G401 (cell line): ENCODE results near the gene DDAH1. TPM values are rescaled to one million over a fixed set of nuclear protein-coding genes. Genes with fewer than 3 reads are reported as not detected.
A peak's percentile ranks its signal among the peaks of the same experiment; 100 is the strongest.

Experiments used
- DNase-seq: peaks from one replicate; pipeline ENCODE4 v3.0.0-alpha.2; 2015; ENCODE audit warnings: low spot score
- in situ Hi-C: cut with HindIII; loops from 2 replicates; pipeline ENCODE4 v1.10.0; 2016; ENCODE audit warnings: low sequenced_read_pairs, mixed read lengths
- total RNA-seq: library from RNA; depleted of rRNA; stranded (reverse); fragments of >200 nt; shearing (Covaris generic); gene quantifications from 2 replicates; pipeline ENCODE4 v1.2.3, GENCODE V29; 2014

The DDAH1 gene
- total RNA-seq, 1 experiment from 2014 or later: 38.1 TPM

DNA sequence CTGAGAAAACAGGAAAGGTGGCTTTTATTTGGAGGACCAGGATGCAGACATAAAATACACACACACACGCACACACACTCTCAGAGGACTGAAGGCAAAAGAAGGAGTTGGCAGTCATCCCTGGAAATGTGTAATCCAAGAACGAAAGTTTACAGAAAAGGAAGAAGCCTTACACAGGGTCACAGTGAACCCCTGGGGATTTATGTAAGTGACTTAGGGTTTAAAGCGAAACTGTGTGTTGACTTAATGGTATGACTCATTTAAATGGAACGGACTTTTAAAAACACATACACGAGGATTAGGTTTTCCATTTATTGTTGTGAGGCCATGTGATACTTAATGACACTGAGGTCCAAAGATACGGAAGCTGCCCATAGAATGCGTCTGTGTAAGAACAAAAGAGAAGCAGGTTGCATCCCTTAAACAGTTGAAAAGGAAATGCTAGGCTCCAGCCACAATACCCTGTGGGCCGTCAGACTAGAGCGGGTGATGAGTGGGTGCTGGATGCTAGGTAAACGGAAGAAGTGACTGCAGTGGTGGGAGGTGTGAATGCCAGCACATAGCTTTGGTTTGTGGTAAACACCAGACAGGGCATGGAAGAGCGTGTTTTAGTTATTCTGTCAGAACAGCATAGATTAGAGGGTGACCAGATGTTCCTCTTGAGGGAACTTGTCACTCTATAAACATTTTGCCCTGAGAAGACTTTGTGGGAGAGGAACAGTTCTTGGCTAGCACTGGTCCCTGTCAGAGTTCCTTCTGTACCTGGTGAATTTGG is 166.9 kb downstream of the DDAH1 start:
- in situ Hi-C loops: no loop called here
- DNase-seq: no peak

DNA sequence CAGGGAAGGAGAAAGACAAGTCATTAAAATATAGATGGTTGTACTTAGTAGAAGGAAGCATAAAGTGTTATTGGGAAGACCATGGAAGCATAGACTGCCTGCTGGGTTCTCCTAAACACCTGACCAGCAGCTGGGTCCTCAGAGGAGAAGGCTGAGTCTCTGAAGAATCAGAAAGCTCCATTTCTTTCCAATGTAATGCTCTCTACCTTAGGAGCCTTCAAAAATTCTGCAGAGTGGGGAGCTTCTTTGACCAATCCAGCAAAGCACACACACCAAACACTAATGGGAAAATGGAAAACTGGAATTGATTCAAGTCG is 167.5 kb downstream of the DDAH1 start:
- in situ Hi-C loops: no loop called here
- DNase-seq: no peak

DNA sequence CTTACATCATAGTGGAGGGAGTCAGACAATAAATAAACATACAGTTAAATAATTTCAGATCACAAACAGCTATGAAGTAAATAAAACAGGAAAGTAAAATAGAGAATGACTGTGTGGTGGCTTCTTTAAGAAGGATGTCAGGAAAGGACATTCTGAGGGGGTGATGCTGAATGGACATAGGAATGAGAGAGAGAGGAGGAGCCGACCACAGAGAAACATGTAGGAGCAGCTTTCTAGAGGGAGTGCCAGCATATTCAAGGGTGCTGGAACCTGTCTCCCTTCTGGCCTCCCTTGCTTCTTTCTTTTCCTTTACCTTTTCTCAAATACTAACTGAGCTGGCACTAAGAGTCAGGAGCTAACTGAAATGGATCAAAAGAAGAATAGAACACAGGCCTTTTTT is 168.0 kb downstream of the DDAH1 start:
- DNase-seq: no peak
- in situ Hi-C loops: no loop called here

DNA sequence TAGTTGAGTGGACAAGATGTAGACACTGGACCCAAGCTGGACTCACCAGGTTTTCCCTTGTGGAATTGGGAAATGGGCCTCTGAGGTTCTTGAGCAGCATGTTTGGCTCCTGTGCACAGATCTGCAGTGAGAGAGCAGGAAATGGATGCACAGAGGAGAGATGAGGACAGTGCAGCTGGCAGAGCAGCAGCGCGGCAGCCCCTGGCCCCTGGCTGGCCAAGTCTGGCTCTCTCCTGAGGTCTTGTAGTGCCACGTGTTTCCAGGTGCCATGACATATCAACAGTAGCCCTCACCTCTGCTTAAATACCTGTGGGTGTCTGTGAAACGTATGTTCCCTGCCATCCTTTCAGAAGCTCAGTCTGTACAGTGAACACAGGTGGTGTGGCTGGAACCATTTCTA is 169.3 kb downstream of the DDAH1 start:
- no peak for DNase-seq
- in situ Hi-C loops: no loop called here

DNA sequence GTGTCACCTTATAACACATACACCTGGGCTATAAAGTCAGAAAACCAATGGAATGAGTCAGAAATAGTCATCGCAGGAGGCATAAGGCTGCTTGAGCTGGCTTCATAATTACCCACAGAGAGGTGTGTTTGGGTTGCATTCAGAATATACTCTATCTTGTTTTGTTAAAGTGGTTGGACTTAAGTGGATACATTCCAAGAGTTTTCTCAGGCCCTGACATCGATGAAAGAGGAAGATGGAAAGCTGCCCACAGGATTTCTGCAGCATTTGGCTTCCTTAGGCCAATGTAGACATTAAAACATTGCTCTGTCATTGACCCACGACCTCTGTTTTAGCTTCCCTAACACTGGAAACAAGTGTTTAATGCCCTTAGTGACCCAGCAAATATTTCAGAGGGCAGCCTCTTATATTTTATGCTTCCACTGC is 169.9 kb downstream of the DDAH1 start:
- in situ Hi-C loops: no loop called here
- no peak for DNase-seq

DNA sequence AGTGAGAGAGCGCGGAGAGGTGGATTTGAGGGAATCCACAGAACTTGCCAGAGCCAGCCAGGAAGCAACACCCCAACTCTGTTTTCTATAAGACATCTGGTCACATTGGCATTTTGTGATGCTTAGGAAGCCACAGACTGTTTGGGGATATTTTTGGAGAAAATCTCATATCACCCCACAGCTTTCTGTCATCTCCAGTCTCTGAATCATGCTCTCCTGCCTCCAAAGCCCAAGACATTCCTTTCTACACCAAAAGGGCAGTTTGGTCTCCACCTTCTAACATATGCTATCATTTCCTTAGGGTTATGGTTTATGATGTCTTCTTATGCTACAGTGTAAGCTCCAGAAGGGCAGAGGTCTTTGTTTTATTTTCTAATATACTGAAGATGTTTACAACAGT is 174.1 kb downstream of the DDAH1 start:
- no peak for DNase-seq
- in situ Hi-C loops: no loop called here

DNA sequence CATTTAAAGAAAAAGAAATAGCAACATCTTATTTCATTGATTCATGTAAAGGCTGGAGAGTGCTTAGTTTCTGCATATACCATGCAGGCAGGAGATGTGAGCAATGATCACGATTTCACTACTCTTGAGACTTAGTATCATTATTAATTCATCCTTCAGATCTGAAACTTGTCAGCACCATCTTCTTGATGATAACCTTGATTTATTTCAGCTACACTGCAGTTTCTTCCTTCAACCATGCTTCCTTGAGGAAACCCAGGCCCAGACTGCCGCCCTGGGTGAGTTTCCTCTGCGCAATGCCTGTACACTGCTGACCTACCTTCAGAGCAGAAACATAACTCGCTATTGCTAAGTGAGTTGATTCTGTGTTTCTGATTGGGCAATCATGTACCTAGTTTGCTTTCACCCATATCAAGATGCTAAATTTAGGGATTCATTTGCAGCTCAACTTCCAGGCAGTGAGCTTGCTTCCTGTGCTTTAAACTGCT is 175.1 kb downstream of the DDAH1 start:
- in situ Hi-C loops: no loop called here
- no peak for DNase-seq

DNA sequence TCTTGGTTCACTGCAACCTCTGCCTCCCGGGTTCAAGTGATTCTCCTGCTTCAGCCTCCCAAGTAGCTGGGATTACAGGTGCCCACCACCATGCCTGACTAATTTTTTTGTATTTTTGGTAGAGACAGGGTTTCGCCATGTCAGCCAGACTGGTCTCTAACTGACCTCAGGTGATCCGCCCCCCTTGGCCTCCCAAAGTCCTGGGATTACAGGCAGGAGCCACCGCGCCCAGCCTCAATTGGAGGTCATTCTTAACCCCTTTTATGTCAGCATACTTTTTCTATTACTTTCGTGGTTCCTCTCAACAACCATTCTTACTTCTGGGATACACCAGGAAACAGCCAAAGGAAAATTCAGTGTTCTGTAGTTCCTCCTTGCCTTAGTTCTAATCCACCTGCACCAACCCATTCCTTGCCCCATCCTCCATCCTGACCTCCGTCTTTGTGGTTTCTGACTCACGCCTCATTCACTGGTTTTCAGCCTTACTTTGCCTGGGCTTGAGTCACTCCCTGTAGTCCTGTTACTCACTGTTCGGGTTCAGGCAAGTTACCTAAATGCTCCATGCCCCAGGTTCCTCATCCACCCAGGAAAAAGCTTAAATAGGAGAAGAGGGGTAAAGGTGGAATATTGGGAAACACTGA is 175.6 kb downstream of the DDAH1 start:
- no peak for DNase-seq
- in situ Hi-C loops: no loop called here

DNA sequence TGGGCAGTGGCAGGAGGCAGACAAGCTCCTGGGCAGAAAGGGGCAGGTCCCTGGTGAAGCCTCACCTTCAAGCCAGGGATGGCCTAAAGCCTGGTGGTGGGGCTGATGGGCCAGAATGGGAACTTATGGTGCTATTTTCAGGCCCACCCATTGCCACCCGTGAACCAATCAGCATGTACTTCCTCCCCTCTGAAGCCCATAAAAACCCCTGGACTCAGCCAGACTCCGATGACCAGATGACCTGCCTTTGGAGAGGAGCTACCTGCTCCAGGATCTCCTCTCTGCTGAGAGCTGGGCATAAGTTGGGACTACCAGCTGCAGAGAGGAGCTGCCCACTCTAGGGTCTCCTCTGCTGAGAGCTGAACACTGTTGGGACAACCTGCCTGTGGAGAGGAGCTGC is 180.8 kb downstream of the DDAH1 start:
- DNase-seq: no peak
- in situ Hi-C loops: no loop called here

DNA sequence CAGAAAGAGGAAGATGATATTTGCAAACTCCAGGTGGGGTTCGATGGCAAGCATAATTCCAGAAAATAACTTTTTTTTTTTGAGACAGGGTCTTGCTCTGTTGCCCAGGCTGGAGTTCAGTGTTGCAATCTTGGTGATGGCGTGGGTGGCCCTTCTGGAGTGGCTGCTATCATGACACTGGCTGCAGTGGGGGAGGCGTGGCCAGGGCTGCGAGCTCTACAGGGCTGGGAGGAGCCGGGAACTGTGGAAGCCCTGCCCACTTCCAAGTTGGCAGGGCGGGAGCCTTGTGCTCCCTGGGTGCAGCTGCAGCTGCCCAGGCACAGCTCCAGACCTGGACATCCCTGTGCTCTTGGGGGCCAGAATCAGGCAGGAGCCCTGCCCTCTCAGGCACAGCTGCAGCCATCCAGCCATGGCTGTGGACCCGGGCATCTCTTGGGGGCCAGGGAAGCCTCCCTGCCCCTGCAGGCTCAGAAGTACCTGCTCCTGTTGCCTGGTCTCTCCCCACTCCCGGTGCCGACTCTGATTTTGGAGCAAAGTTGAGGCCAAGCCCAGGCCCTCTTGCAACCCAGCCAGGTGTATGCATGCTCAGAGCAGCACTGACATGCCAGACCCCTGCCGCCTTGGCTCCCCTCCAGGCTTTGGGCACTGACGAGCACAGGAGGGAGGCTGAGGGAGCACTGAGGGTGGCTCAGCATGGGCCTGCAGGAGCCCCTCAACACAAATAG is 181.3 kb downstream of the DDAH1 start:
- in situ Hi-C loops: no loop called here
- no peak for DNase-seq

DNA sequence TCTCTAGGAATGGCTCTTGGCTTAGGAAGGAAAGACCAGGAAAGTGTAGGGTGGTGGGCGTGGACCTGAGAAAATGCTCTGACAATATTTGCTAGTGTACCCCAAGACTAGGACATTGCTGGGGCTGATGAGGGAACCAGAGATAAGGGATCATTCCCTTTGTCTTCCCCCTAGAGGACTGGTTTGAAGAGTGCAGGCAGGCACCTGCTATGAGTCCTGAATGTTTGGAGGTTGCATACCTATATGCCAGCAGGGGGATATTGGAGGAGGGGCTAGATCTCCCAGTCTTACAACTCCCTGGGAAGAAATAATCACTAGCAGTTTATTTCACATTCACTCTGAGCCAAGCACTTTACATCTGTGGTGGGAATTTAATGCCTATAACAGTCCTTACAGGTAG is 182.5 kb downstream of the DDAH1 start:
- in situ Hi-C loops: no loop called here
- DNase-seq: no peak

DNA sequence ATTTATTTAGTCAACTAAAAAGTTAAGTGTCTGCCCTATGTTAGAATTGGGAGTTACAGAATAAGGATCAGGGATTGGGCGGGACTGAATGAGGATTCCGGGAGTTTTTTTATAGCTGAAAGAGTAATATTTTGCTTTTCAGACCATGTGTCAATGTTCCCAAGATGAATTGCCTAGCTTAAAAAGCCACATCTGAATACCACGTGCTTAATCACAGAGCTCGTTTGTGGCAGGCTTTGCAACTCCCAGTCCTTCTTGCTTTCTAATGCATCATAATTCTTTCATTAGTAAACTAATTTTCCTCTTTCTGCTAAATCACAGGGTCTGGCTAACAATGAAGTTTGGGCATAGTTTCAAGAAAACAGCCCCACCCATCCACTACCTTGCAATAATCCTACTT is 184.3 kb downstream of the DDAH1 start:
- in situ Hi-C loops: no loop called here
- no peak for DNase-seq

DNA sequence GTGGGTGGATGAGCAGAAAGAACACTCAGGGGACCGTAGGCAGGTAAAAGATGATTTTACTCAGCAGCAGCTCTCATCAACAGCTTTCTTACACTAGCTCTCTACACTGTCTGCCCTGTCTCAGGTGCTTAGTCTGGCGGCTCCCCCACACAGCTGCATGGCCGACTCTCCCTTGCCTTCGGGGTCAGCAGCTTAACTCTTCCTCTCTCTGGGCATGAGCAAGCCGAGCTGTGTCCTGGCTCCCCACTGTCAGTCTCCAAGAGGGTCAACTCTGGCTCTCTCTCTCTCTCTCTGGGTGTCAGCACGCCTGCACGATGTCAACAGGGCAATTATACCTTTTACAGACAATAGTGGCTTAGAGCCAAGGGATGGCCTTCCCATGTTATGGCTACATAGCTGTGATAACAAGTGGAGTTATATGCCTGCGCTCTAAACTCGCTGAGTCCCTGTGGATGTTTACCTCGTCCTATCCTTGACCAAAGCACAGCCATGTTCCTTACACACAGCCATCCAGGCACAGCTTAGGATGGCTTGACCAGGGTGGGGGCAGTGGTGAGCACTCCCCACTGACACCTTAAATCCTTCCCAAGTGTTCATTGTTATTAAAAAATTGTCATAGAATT is 185.4 kb downstream of the DDAH1 start:
- in situ Hi-C loops: no loop called here
- DNase-seq: no peak

DNA sequence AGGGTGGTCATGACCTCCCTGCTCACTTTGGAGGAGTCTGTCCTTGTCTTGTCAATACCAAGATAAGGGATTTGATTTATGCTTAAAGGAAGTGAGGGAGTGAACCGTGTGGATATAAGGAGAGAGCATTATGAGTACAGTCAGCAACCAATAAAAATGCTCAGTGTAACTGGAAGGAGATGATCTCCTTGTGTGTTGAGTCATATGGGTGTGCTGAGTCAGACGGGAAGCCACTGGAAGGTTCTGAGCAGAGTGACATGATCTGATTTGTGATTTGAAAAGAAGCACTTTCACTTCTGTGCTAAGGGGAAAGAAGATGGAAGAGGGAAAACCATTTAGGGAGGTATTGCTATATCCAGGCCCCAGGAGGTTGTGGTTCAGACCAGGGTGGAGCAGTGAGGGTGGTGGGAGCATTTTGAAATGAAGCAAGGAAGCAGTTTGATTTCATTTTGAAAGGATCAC is 186.1 kb downstream of the DDAH1 start:
- no peak for DNase-seq
- in situ Hi-C loops: no loop called here

DNA sequence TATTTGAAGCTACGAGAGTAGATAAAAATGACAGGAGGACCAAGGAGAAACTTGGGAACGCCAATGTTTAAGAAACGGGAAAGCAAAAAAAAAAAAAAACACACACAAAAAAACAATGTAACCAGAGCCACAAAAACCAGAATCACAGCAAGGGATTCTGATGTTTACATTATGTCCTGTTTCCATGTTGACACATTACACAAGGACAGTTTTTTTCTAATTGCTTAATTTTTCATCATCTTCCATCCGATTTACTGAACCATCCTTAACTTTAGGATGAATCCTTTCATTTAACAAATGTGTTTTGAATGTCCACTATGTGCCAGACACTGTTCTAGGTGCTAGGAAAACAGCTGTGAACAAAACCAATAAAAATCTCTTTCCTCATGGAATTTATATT is 187.2 kb downstream of the DDAH1 start:
- no peak for DNase-seq
- in situ Hi-C loops: no loop called here

DNA sequence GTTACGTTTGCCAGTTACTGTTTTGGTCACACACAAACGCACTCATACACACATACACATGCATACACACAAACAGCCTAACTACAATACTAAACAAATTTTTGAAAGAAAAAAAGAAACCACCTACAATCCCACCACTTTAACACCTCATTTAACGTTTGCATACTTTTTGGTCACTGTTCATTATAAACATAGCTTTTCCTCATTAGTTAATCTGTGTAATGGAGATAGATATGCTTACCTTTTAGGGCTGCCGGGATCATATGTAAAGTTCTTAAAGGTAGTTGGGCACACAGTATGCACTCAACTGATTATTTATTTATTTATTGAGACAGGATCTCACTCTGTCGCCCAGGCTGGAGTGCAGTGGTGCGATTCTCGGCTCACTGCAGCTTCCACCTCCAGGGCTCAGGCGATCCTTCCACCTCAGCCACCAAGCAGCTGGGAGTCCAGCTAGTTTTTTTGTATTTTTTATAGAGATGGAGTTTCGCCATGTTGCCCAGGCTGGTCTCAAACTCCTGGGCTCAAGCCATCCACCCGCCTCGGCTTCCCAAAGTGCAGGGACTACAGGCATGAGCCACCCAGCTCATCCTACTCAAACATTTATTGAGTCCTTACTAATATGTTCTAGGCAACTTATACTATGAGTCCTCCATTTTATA is 187.8 kb downstream of the DDAH1 start:
- no peak for DNase-seq
- in situ Hi-C loops: no loop called here

DNA sequence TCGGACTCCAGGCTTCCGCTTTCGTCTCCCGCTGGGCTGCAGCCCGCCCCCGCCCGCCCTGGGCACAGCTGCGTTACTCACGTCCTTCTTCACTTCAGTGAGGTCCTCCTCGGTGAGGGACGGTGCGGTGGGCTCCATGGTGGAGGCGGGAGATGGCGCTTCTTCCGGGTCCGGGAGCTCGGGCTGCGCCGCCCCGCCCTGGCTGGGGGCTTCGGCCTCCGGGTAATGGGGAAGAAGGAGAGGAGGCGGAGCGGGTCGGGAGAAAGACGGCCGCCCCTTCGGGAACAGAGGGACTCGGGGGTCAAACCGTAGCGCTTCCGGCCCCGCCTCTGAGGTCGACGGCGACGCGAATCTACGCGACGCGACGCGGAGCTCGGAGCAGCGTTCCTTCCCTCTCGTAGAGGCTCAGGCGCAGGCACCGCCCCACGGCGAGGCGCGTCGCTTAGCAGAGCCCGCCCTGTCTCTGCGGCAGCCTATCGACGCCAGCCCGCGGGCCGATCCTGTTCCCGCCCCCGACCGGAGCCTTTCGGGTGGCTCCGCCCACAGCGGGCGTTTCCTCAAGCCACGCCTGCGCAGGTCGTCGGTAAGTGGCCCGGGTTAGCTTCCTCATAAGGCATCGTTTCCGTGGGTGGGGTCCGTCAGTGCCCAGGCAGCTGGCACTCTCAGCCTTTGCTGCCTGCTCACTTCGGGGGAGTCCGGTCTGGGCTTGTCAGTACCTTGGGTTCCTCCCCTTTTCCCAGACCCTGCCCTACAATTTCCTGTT is 188.6 kb downstream of the DDAH1 start, which contains the start of gene BCL10:
BCL10 (minus strand) TSS at position 418 of the 763 bp plus-strand sequence; CDS start at position 138, 280 bp downstream.
- peak; percentile 98 for DNase-seq
- in situ Hi-C loops: no loop called here

DNA sequence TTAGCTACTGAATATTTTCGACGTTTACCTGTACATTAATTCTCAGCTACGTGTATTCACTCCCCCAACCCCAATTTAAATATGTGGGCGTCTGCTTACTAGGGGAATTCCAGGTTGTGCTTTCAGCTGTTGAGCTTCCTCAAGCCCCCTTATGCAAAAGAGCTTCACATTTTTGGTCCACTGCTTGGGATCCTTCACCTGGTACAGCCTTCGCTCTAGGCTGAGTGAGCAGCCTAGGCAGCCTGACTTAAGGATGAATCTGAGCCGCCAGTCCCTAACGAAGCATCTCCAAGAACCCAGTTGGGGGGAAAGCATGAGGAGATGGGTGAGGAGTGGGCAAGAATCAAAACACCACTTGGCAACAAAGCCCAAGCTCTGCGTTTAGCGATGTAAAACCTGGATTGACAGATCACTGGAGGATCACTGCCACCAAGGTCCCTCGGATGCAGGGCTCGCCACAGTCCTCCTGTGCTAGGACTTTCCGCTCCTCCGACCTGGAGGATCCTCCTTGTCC is 189.2 kb downstream of the DDAH1 start:
- DNase-seq: no peak
- in situ Hi-C loops: no loop called here
